Upper lobe of left lung (tissue), 6 donors: ENCODE results near the gene APBA3. TPM values are rescaled to one million over a fixed set of nuclear protein-coding genes. Genes with fewer than 3 reads are reported as not detected.

ENCODE experiments used
- ATAC-seq, 2 donors: fragments of 200-7000 bp; cut with Tn5 transposase; one replicate each; pipeline ENCODE4 v1.9.1; 2022; ENCODE audit warnings: mild to moderate bottlenecking in 2 of 2, moderate library complexity in 2 of 2; ENCODE audit not compliant: low FRiP score in 2 of 2
- DNase-seq, 2 donors: peaks; one replicate each; pipeline ENCODE4 v3.0.0-alpha.2; 2019 to 2020
- H3K27ac ChIP-seq, 4 donors: fragments of 200-600 bp; sonication (generic); one replicate each; pipeline ENCODE4 v1.5.1; 2016 to 2019
- H3K27me3 ChIP-seq, 4 donors: fragments of 200-600 bp; sonication (generic); one replicate each; pipeline ENCODE4 v1.5.1; 2017 to 2019
- H3K36me3 ChIP-seq, 4 donors: fragments of 200-600 bp; sonication (generic); one replicate each; pipeline ENCODE4 v1.5.1; 2016 to 2019
- H3K4me1 ChIP-seq, 4 donors: fragments of 200-600 bp; sonication (generic); one replicate each; pipeline ENCODE4 v1.5.1; 2018 to 2019
- H3K4me3 ChIP-seq, 4 donors: fragments of 200-600 bp; sonication (generic); one replicate each; pipeline ENCODE4 v1.5.1; 2017 to 2019; ENCODE audit warnings: mild to moderate bottlenecking in 2 of 4, moderate library complexity in 1 of 4
- H3K9me3 ChIP-seq, 4 donors: fragments of 200-600 bp; sonication (generic); one replicate each; pipeline ENCODE4 v1.5.1; 2018 to 2019
- CTCF ChIP-seq, 6 experiments: fragments of 450-650 bp in 4 of 6; fragments of 200-600 bp in 2 of 6; sonication (generic) in 2 of 6; IDR thresholded peaks; one replicate each; pipeline ENCODE4 v1.5.1; 2016 to 2019; ENCODE audit warnings: antibody characterized with exemption in 6 of 6
- EP300 ChIP-seq, 4 donors: sonication (generic); formaldehyde crosslinking; IDR thresholded peaks; one replicate each; pipeline ENCODE4 v1.5.1; 2017; ENCODE audit warnings: antibody characterized with exemption in 4 of 4, control low read depth in 2 of 4
- POLR2A ChIP-seq, 4 donors: fragments of 450-650 bp; IDR thresholded peaks; one replicate each; pipeline ENCODE4 v1.5.1; 2016 to 2017; ENCODE audit warnings: antibody characterized with exemption in 4 of 4, mild to moderate bottlenecking in 2 of 4
- POLR2AphosphoS5 ChIP-seq, 2 donors: sonication (generic); formaldehyde crosslinking; IDR thresholded peaks; one replicate each; pipeline ENCODE4 v1.5.1; 2017; ENCODE audit warnings: antibody characterized with exemption in 2 of 2
- WGBS, 2 donors: methylation state at CpG; one replicate each; pipeline ENCODE4 v1.1.5; 2017 to 2018; 5-methylcytosine and 5-hydroxymethylcytosine counted together
- total RNA-seq, 6 donors: library from RNA; depleted of rRNA in 4 of 6; stranded (reverse); fragments of >200 nt in 4 of 6; gene quantifications; one replicate each; pipeline versions ENCODE4 v1.1.0 to v1.2.1, GENCODE V29; 2016 to 2021
- donor health status: DM: no; HTN: no; CAD: no; lungs with moderate emphysema.
- donor health status: DM: no; HTN: yes; CAD: no; lungs with severe emphysema.

Gene APBA3
- 10 to 100 TPM; 13.4 to 92.2 (median 21.6) TPM for total RNA-seq

- H3K4me1 ChIP-seq = peaks cover 34 to 43% (median 38%) of the 10 kb centered on the region in 4 donors
- no peaks in the 10 kb centered on the region for H3K9me3 ChIP-seq
- H3K36me3 ChIP-seq = peaks cover under 1 to 46% (median 30%) of the 10 kb centered on the region in 4 donors
- ATAC-seq = peak; percentile 76 to 86
- peak; percentile 95 to 98 for DNase-seq
- TF ChIP-seq CTCF (IDR thresholded peaks at IDR 0.05) (peak; percentile 63 to 91 (median 78)), POLR2A (IDR thresholded peaks at IDR 0.05) (peak in 2 of 4 donors; percentile 80 to 88), EP300 (IDR thresholded peaks at IDR 0.05) (no peak), POLR2AphosphoS5 (IDR thresholded peaks at IDR 0.05) (peak; percentile 77 to 96)
- H3K27ac ChIP-seq = peak within 1 kb of the TSS; percentile 91 to 99 (median 98)
- WGBS, 2 donors = 5 to 14% methylated on average over 12 to 23 of the region's 45 CpGs
- peak within 1 kb of the TSS; percentile 80 to 97 (median 84) for H3K4me3 ChIP-seq
- H3K27me3 ChIP-seq = no peaks in the 10 kb centered on the region
Observed at GRCh38 chr19:3761382-3762129, at the start of gene APBA3. APBA3 (minus strand) TSS chr19:3761692; CDS start chr19:3760264, 1,428 bp downstream.

- Histone ChIP-seq H3K27ac (peak overlapping the region; percentile 67 to 92 (median 84)), H3K27me3 (no peaks in the 10 kb centered on the region), H3K4me3 (no peak overlapping the region), H3K9me3 (no peaks in the 10 kb centered on the region), H3K36me3 (no peaks in the 10 kb centered on the region), H3K4me1 (peaks cover 37 to 67% (median 41%) of the 10 kb centered on the region in 4 donors)
- ATAC-seq = no peak
- WGBS, 2 donors = 66 to 76% methylated on average over 7 to 19 of the region's 38 CpGs
- peak in 1 of 2 donors; percentile 80 for DNase-seq
- TF ChIP-seq POLR2A (IDR thresholded peaks at IDR 0.05) (no peak), CTCF (IDR thresholded peaks at IDR 0.05) (no peak), POLR2AphosphoS5 (IDR thresholded peaks at IDR 0.05) (no peak), EP300 (IDR thresholded peaks at IDR 0.05) (no peak)
Observed at GRCh38 chr19:3810708-3811355, 49.3 kb upstream of the APBA3 start.

- ATAC-seq = no peak
- Histone ChIP-seq H3K36me3 (no peaks in the 10 kb centered on the region), H3K27ac (peak overlapping the region; percentile 67 to 92 (median 84)), H3K4me1 (peaks cover 37 to 67% (median 41%) of the 10 kb centered on the region in 4 donors), H3K9me3 (no peaks in the 10 kb centered on the region), H3K4me3 (no peak overlapping the region), H3K27me3 (no peaks in the 10 kb centered on the region)
- 74 to 79% methylated on average over 9 to 20 of the region's 26 CpGs for WGBS, 2 donors
- no peak for TF ChIP-seq EP300 (IDR thresholded peaks at IDR 0.05)
- no peak for TF ChIP-seq POLR2AphosphoS5 (IDR thresholded peaks at IDR 0.05)
- TF ChIP-seq CTCF (IDR thresholded peaks at IDR 0.05) = no peak
- TF ChIP-seq POLR2A (IDR thresholded peaks at IDR 0.05) = no peak
- peak in 1 of 2 donors; percentile 75 for DNase-seq
Observed at GRCh38 chr19:3809881-3810707, 48.6 kb upstream of the APBA3 start.

GRCh38 chr19:3808420-3809143, 47.1 kb upstream of the APBA3 start:
- peak in 2 of 4 donors; percentile 27 to 42 for TF ChIP-seq EP300 (IDR thresholded peaks at IDR 0.05)
- TF ChIP-seq POLR2AphosphoS5 (IDR thresholded peaks at IDR 0.05) = peak in 1 of 2 donors; percentile 68
- peak in 2 of 6 experiments; percentile 13 to 36 for TF ChIP-seq CTCF (IDR thresholded peaks at IDR 0.05)
- TF ChIP-seq POLR2A (IDR thresholded peaks at IDR 0.05) = no peak
- Histone ChIP-seq H3K36me3 (no peaks in the 10 kb centered on the region), H3K4me1 (peaks cover 34 to 55% (median 37%) of the 10 kb centered on the region in 4 donors), H3K27me3 (no peaks in the 10 kb centered on the region), H3K4me3 (no peak overlapping the region), H3K27ac (peak overlapping the region; percentile 76 to 90 (median 82)), H3K9me3 (no peaks in the 10 kb centered on the region)
- DNase-seq = peak; percentile 47 to 83
- WGBS, 2 donors = 59 to 78% methylated on average over 15 to 30 of the region's 33 CpGs
- ATAC-seq = peak in 1 of 2 donors; percentile 1
